ENCODE data around the gene REEP5.
A peak's percentile ranks its signal among the peaks of the same experiment; 100 is the strongest.

DNA sequence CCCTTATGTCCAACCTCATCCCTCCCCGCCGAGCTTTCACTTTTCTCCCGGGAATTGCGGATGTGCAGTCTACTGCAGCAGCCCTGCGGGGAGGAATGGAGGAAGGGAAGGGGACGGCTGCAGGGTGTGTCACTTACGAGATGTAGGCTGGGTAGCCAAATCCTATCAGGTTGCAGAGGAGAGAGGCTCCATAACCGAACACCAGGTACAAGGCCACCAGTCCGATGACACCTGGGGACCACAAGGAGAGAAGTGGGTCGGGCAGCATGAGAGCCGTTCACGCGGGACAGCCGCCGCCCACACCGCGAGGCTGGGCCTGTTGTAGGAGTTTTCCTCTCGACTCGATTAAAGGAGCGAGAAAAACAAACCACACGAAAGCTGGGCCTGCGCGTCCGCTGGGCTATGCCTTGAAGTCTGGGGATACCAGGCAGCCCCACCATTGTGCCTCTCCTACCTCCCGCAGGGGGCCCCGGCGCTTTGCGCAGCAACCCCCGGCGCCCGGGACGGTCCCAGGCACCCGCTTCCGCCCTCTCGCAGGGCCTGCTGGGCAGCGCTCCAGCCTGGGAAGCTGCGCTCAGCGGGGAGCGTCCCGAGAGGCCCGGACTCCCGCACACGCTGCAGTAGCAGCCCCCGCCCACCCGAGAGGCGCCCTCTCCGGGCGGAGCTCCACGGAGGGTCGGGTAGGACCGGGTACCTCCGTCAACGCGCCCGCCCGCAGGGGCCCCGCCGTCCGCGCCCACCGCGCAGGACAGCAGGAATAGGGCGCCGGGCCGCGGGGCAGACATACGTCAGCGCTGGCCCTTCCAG is 798 bp downstream of the REEP5 start:
- TF ChIP-seq CTCF (IDR thresholded peaks at IDR 0.05; ENCODE audit: low read depth, low read length, poor library complexity, severe bottlenecking) (peak; percentile 9), EZH2phosphoT487 (IDR thresholded peaks at IDR 0.05; ENCODE audit: borderline replicate concordance, low read length) (no peak)
